SK-N-DZ (cell line): ENCODE data around the gene MTM1.

Source experiments
- DNase-seq: peaks from one replicate; pipeline ENCODE4 v3.0.0-alpha.2; 2015; ENCODE audit warnings: low spot score

MTM1 gene

GRCh38 chrX:150548684-150549083, 19.7 kb upstream of the MTM1 start:
- DNase-seq: no peak

GRCh38 chrX:150551963-150552362, 16.5 kb upstream of the MTM1 start:
- DNase-seq: no peak

GRCh38 chrX:150558424-150558823, 10.0 kb upstream of the MTM1 start:
- DNase-seq: no peak

- DNase-seq: no peak
These were observed 3.6 kb upstream of the MTM1 start for GRCh38 chrX:150564838-150565237.

GRCh38 chrX:150565551-150565950, 2.9 kb upstream of the MTM1 start:
- no peak for DNase-seq

- DNase-seq: no peak
These were observed 1.7 kb upstream of the MTM1 start for GRCh38 chrX:150566734-150567182.

GRCh38 chrX:150567645-150568319, 639 bp upstream of the MTM1 start:
- DNase-seq: no peak

GRCh38 chrX:150569155-150569477, 695 bp downstream of the MTM1 start:
- no peak for DNase-seq

GRCh38 chrX:150570512-150570911, 2.1 kb downstream of the MTM1 start:
- DNase-seq: no peak

- no peak for DNase-seq
These were observed 3.8 kb downstream of the MTM1 start for GRCh38 chrX:150572206-150572605.

GRCh38 chrX:150573106-150573505, 4.7 kb downstream of the MTM1 start:
- DNase-seq: no peak

- no peak for DNase-seq
These were observed 5.3 kb downstream of the MTM1 start for GRCh38 chrX:150573702-150574101.

- no peak for DNase-seq
These were observed 6.4 kb downstream of the MTM1 start for GRCh38 chrX:150574559-150575418.

GRCh38 chrX:150575419-150575814, 7.0 kb downstream of the MTM1 start:
- DNase-seq: no peak

GRCh38 chrX:150577174-150577573, 8.8 kb downstream of the MTM1 start:
- DNase-seq: no peak

GRCh38 chrX:150581093-150581775, 12.8 kb downstream of the MTM1 start:
- no peak for DNase-seq

- DNase-seq: peak; percentile 3
These were observed 14.0 kb downstream of the MTM1 start for GRCh38 chrX:150582338-150582948.

GRCh38 chrX:150587585-150588503, 19.4 kb downstream of the MTM1 start:
- peak; percentile 4 for DNase-seq

- no peak for DNase-seq
These were observed 26.2 kb downstream of the MTM1 start for GRCh38 chrX:150594584-150594983.

GRCh38 chrX:150599226-150599625, 30.8 kb downstream of the MTM1 start:
- no peak for DNase-seq

- DNase-seq: no peak
These were observed 33.9 kb downstream of the MTM1 start for GRCh38 chrX:150602296-150602695.
